GM21529 (cell line): ENCODE measurements around the gene MAP2.
"Not testable (repeated sequence)": the region's sequence is repeated elsewhere in the genome, so short reads cannot be mapped to it uniquely, and the experiment has no call there.

ENCODE experiments used
- ATAC-seq: cut with Tn5 transposase; IDR thresholded peaks from one replicate; pipeline ENCODE4 v1.9.1; 2021; ENCODE audit not compliant: unreplicated experiment

The MAP2 gene

GRCh38 chr2:209579230-209579749 is 155.4 kb downstream of the MAP2 start:
- no peak for ATAC-seq

- ATAC-seq = no peak
Measured at GRCh38 chr2:209581040-209581439, 157.2 kb downstream of the MAP2 start.

- ATAC-seq = no peak
Measured at GRCh38 chr2:209582281-209582680, 158.4 kb downstream of the MAP2 start.

- no peak for ATAC-seq
Measured at GRCh38 chr2:209584472-209584871, 160.6 kb downstream of the MAP2 start.

- no peak for ATAC-seq
Measured at GRCh38 chr2:209584915-209585314, 161.1 kb downstream of the MAP2 start.

- ATAC-seq = no peak
Measured at GRCh38 chr2:209591021-209591420, 167.2 kb downstream of the MAP2 start.

- no peak for ATAC-seq
Measured at GRCh38 chr2:209592106-209592505, 168.3 kb downstream of the MAP2 start.

GRCh38 chr2:209593930-209594329 is 170.1 kb downstream of the MAP2 start:
- no peak for ATAC-seq

- ATAC-seq = no peak
Measured at GRCh38 chr2:209596262-209596661, 172.4 kb downstream of the MAP2 start.

GRCh38 chr2:209598227-209598626 is 174.4 kb downstream of the MAP2 start:
- ATAC-seq = not testable (repeated sequence)

GRCh38 chr2:209600341-209601171 is 176.7 kb downstream of the MAP2 start:
- ATAC-seq = no peak

GRCh38 chr2:209601497-209601896 is 177.7 kb downstream of the MAP2 start:
- ATAC-seq = no peak

GRCh38 chr2:209602259-209602658 is 178.4 kb downstream of the MAP2 start:
- ATAC-seq = no peak

GRCh38 chr2:209609531-209609930 is 185.7 kb downstream of the MAP2 start:
- no peak for ATAC-seq

- no peak for ATAC-seq
Measured at GRCh38 chr2:209610631-209611030, 186.8 kb downstream of the MAP2 start.

GRCh38 chr2:209613649-209614305 is 189.9 kb downstream of the MAP2 start:
- ATAC-seq = no peak

GRCh38 chr2:209614690-209615369 is 191.0 kb downstream of the MAP2 start:
- no peak for ATAC-seq

GRCh38 chr2:209619782-209620181 is 195.9 kb downstream of the MAP2 start:
- peak; percentile 81 for ATAC-seq

- no peak for ATAC-seq
Measured at GRCh38 chr2:209624192-209624938, 200.5 kb downstream of the MAP2 start.

GRCh38 chr2:209629597-209629996 is 205.8 kb downstream of the MAP2 start:
- no peak for ATAC-seq

- ATAC-seq = no peak
Measured at GRCh38 chr2:209633911-209634310, 210.1 kb downstream of the MAP2 start.
